ENCODE data around the gene PNPO. TPM values are rescaled to one million over a fixed set of nuclear protein-coding genes. Genes with fewer than 3 reads are reported as not detected.

The PNPO gene
- total RNA-seq, 2 donors from 2014 or later: 38.3 to 40.0 TPM

DNA sequence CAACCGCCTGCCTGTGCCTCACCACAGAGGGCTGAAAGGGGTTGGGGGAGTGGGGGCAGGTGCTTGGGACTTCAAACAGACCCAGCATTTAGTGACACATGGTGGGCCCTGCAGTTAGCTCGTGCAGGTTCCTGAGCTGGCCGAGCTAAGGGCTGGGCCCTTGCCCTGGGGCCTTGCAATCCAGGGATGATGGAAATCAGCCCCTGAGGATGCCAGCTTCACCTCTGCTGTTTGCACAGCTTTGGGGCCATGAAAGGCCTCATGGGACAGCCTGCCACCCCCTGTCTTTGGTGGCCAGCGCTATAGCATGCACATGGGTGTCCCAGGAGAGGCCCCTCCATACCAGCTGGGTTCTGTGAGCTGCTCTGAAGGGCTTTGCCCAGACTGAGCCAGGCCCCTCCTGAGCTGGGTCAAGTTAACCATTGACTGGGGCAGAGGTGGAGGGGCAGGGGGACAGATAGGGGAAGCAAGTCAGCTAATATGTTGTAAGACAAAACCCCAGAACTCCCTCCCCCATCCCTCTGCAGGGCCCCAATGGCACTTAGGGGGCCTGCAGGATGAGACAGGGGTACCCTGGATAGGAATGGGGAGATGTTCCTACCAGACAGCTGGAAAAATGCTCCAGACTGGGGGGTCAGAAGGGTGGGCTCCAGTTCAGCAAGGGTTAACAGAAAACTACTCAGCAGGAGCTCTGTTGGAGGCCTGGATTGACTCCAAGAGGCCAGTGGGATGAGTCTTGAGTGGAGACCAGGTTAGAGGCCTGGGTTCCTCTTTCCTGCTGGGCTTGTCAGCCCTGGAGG is 15.6 kb downstream of the PNPO start:
- no peak overlapping the region for H3K27ac Mint-ChIP-seq
- DNase-seq (ENCODE audit: low spot score in 2 of 2): no peak
- ATAC-seq: no peak
- no peaks in the 10 kb centered on the region for H3K36me3 Mint-ChIP-seq
- H3K9me3 Mint-ChIP-seq: no peaks in the 10 kb centered on the region

DNA sequence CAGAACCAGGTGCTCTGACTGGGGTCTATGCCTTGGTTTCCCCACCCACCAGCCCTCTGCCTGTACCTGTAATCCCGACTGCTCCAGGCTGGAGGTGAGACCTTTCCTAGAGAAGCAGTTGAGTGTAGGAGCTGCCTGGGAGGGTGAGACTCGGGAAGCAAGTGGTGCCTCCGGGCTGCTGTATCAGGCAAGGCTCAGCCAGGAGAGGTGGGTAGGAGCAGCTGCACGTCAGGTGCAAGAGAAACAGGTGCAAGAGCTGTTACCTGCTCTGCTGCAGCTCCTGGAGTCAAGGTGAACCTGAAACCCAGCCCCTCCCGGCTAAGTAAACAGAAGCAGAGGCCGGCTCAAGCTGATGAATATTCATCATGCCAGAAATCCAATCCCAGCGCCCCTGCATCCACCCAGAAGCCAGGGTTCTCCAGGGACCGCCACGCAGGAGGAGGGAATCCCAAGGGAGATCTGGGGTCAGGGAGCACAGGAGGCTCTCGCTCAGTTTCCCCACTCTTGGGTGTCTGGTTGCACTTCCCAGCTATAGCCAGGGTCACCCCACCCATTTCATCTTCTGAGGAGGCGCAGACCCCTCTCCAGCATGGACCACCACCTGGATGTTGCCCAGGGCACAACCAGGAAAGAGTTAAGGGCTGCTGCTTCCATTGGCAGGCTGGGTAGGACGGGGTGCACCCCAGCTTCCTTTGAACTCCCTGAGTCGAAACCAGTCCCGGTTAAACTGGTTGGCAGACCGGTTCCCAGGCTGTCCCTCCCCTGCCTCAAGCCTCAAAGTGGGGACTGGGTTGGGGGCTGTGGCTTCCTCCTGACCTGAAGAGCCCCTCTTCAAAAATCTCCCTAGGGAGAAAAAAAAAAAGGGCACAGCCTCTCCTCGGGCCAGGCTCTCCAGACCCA is 16.5 kb downstream of the PNPO start, which contains the start of gene PRR15L:
Gene PRR15L (minus strand): TSS at position 293 of the 900 bp plus-strand sequence. CDS start 4,649 bp downstream, outside the sequence.
- Mint-ChIP-seq H3K9me3 (no peaks in the 10 kb centered on the region), H3K36me3 (no peaks in the 10 kb centered on the region), H3K27ac (peak within 1 kb of the TSS; percentile 14 to 36)
- DNase-seq (ENCODE audit: low spot score in 2 of 2): no peak
- no peak for ATAC-seq

DNA sequence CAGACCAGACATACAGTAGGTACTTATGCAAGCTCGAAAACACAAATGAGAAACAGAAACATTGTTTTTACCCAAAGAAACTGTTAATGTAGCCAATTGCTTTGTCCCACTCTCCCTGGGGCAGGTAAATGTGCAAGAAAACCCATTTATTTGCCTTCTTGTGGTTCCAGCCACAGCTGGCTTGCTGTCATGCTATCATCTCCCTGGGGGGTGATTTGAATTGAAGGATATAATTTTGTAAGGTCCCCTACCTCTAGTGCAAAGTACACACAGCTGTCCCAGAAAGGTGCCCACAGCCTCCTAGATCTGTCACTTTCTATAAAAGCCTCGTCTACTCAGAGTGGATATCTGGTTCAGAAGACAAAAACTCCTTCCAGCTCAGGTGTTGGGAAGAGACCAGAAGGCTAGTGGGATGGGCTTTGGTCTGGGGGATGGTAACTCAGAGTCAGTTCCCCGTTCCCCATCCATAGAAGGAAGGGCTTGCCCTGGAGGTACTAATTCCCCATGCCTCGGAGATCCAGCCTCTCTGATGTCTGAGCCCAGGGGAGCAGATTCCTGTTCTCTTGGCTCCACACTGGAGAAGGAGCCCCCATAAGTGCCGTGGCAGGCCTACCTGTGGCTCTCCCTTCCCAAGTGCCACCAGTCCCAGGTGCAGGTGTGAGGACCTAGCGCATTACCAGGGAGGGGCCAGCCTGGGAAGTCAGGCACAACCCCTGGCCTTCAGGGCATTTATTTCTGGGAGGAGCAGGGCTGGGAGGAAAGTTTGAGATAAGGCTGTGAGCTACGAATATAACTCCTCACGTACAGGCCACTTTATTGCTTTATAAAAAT is 18.7 kb downstream of the PNPO start:
- Mint-ChIP-seq H3K9me3 (no peaks in the 10 kb centered on the region), H3K36me3 (no peaks in the 10 kb centered on the region), H3K27ac (no peak overlapping the region)
- DNase-seq (ENCODE audit: low spot score in 2 of 2) (no peak), ATAC-seq (no peak)

DNA sequence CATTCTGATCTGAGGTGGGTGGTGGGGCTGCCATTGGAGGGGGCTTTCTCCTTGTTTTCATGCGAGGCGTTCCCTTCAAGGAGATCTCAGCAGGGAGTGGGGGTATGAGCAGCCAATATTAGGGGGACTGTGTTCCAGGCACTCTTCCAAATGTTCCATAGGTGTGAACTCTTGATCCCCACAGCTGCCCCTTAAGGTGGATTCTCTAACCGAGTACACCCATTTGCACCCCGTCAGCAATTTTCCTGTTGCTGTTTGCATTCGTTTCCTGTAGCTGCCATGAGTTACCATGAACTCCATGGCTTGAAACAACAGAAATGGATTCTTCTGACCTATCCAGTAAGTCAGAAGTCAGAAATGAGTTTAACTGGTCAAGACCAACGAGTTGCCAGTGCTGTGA is 20.0 kb downstream of the PNPO start:
- ATAC-seq (no peak), DNase-seq (ENCODE audit: low spot score in 2 of 2) (no peak)
- Mint-ChIP-seq H3K9me3 (no peaks in the 10 kb centered on the region), H3K27ac (no peak overlapping the region), H3K36me3 (no peaks in the 10 kb centered on the region)

DNA sequence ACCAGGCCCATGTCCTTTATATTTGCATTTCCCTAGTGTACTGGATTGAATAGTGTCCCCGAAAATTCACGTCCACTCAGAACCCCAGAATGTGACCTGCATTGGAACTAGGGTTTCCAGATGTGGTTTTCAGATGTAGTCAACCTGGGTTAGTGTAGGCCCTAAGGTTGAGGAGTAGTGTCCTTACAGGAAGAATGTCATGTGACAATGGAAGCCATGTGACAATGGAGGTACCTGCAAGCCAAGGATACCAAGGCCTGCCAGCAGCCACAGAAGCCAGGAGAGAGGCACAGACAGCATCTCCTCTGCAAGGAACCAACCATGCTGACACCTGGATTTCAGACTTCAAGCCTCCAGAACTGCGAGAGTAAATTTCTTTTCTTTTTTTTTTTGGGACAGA is 21.5 kb downstream of the PNPO start:
- ATAC-seq: no peak
- H3K36me3 Mint-ChIP-seq: no peaks in the 10 kb centered on the region
- H3K27ac Mint-ChIP-seq: no peak overlapping the region
- no peak for DNase-seq (ENCODE audit: low spot score in 2 of 2)
- H3K9me3 Mint-ChIP-seq: no peaks in the 10 kb centered on the region

DNA sequence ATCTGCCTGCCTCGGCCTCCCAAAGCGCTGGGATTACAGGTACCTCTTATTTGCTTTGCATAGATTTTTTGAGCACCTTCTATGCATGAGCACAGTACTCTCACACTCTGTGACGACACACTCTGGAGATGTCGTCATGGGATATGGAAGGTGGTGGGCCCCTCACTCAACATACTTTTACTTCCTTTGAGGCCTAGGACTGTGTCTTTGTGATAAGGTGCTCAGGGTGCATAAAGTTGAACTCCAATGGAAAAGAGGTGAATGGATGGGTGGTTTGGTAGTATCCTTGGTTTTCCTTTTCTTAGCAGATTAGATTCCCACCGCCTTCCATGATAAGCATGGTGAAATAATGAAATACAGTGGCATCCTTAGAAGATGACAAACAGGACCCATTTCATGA is 23.5 kb downstream of the PNPO start:
- Mint-ChIP-seq H3K27ac (peak overlapping the region in 1 of 2 donors; percentile 24), H3K9me3 (no peaks in the 10 kb centered on the region), H3K36me3 (no peaks in the 10 kb centered on the region)
- DNase-seq (ENCODE audit: low spot score in 2 of 2) (no peak), ATAC-seq (no peak)

DNA sequence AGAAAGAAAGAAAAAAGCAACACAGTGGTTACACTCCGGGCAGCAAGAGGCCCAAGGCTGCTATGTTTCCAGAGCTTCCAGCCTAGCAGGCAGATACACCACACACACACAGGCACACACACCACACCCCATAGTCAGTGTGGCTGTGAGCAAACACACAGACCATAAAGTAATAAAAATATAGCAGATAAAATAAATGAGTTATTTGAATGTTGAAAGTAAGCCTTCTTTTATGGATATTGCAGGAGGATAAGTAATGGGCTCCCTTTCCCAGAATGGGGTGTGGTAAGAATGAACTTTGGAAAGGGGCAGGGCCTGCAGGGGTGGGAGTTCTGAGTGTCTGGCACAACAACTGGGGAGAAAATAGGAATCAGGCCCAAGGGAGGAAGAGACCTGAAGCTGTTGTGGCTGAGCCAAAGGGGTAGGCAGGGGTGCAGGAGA is 24.7 kb downstream of the PNPO start:
- no peak overlapping the region for H3K27ac Mint-ChIP-seq
- ATAC-seq: no peak
- peaks cover 0 to 2% of the 10 kb centered on the region in 2 donors for H3K36me3 Mint-ChIP-seq
- H3K9me3 Mint-ChIP-seq: no peaks in the 10 kb centered on the region
- DNase-seq (ENCODE audit: low spot score in 2 of 2): no peak

DNA sequence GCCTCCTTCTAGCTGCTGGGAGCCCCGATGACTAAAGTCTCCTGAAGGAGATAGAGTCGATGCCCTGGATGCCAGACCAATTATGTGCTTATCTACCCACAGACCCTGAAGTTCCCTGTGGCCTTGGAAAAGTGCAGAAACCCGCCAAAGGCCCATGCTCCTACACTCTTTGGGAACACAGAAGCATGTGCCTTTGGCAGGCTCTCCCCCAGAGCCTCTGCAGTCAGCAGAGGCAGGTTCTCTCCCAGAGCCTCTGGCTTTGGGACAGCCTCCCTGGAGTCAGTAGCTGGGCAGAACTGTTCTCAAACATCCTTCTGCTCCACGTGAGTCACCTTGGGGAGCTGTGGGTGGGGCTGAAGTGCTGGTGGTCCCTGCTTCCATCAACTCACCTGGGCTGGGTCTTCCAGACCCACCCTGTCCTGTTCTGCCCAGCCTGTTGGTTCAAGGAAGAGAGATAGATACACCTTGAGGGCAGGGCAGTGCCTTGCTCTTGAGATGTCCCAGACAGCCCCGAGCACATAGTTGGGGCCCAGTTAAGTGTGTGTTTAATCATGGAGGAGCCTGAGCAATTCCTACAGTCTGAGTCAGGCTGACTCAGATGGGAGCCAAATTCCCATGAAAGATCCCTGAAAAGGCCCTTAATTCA is 26.4 kb downstream of the PNPO start:
- ATAC-seq: no peak
- Mint-ChIP-seq H3K36me3 (peaks cover 0 to 5% of the 10 kb centered on the region in 2 donors), H3K9me3 (no peaks in the 10 kb centered on the region), H3K27ac (no peak overlapping the region)
- DNase-seq (ENCODE audit: low spot score in 2 of 2): no peak

DNA sequence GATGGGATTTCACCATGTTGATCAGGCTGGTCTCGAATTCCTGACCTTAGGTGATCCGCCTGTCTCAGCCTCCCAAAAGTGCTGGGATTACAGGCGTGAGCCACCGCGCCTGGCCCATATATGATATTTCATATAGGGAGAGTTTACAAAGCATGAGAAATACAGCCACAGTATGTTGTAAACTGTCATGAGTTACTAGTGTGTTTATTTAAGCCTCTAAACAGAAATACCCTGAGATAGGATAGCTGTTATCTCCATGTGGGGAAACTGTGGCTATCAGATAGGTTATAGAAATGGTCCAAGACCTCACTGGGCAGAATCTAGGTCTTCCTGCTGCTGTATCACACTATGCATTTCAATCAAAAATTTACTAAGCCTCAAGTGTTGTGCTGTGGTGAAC is 27.5 kb downstream of the PNPO start:
- Mint-ChIP-seq H3K36me3 (peaks cover 0 to 7% of the 10 kb centered on the region in 2 donors), H3K27ac (no peak overlapping the region), H3K9me3 (no peaks in the 10 kb centered on the region)
- DNase-seq (ENCODE audit: low spot score in 2 of 2) (no peak), ATAC-seq (no peak)

DNA sequence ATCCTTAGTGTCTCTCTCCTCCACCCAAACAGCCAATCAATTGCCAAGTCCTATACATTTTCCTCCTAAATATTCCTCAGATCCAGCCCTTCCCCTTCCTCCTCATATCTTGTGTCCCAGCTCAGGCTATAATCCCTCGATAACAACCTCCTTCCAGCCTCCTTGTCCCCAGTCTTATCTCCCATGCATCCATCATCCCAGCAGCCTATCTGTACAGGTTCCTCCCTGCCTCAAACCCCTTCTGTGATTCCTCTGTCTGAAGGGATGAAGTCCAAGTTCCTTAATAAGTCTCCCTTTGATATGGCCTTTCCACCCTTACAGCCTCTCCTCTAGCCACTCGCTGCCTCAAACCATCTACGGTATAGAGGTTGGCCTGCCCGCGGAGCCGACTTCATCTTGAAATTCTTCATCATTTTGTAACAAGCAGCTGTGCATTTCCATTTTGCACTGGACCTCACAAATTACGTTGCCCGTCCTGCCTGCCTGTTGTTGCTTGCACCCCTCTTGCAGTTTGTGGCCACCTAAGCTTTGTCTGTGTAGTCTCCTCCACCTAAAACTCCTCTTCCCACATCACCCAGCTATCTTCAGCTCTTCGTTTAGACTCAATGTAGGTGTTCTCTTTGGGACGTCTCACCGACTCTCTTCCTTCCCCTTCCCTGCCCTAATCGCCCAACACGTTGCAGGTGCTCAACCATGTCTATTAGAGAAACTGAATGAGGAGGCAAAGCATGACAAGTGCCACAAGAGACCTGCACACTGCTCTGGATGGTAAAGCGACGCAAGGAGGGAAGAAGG is 28.8 kb downstream of the PNPO start:
- Mint-ChIP-seq H3K9me3 (no peaks in the 10 kb centered on the region), H3K27ac (peak overlapping the region; percentile 91 to 94), H3K36me3 (peaks cover 0 to 12% of the 10 kb centered on the region in 2 donors)
- no peak for DNase-seq (ENCODE audit: low spot score in 2 of 2)
- ATAC-seq: peak in 1 of 2 donors; percentile 12

DNA sequence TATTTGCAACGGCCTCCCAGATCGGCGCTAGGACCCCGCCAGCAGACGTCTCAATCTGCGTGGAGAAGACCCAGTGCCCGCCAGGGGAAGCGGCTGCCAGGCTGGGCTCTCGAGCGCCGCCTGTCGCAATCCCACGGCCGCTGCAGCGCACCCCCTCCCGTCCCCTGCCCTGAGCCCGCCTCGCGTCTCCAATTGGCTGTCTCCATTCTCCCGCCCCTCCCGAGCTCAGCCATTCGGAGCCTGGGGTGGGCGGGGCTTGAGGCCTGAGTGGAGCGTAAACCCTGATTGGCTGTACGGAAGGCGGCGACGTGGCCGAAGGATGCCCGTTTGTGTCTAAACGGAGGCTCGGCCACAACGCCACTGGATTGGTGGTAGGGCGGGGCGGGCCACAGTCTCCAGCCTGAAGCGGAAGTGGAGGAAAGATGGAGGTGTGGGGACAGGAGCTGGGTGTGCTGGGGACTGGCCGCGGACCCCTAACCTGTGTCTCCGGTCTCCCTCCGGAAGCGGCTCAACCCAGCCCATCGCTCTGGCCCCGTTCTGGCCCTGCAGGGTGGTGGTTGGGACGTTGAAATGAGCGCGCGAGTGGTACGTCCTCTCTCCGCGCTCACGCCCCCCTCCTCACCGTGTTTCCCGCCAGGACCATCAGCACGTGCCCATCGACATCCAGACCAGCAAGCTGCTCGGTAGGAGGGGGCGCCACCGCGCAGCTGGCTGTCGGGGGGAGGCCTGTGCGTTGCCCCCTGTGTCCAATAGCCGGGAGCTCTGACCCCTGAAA is 29.5 kb downstream of the PNPO start, which contains the start of gene CDK5RAP3:
Gene CDK5RAP3 (plus strand): TSS at position 389 of the 775 bp plus-strand sequence. CDS start 34 bp downstream, at position 423.
- ATAC-seq: peak; percentile 96 to 99
- no peaks in the 10 kb centered on the region for H3K9me3 Mint-ChIP-seq
- peak; percentile 100 for DNase-seq (ENCODE audit: low spot score in 2 of 2)
- peak within 1 kb of the TSS; percentile 94 to 98 for H3K27ac Mint-ChIP-seq
- peaks cover 7 to 18% of the 10 kb centered on the region in 2 donors for H3K36me3 Mint-ChIP-seq

DNA sequence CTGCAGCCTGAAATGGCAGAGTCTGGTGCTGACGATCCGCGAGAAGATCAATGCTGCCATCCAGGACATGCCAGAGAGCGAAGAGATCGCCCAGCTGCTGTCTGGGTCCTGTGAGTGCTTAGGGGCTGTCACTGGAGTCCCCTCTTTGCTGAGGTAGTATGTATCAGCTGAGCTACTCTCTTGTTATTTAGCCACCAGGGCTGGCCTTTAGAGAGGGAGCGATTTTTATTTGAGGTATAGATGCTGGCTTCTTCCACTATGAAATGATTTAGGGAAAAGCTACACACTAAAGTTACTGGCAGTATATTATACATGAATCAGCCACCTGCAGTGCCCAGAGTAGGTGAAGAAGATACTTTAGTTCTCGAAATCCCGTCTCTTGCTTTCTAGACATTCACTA is 32.2 kb downstream of the PNPO start:
- peaks cover 7 to 18% of the 10 kb centered on the region in 2 donors for H3K36me3 Mint-ChIP-seq
- H3K9me3 Mint-ChIP-seq: no peaks in the 10 kb centered on the region
- ATAC-seq: no peak

DNA sequence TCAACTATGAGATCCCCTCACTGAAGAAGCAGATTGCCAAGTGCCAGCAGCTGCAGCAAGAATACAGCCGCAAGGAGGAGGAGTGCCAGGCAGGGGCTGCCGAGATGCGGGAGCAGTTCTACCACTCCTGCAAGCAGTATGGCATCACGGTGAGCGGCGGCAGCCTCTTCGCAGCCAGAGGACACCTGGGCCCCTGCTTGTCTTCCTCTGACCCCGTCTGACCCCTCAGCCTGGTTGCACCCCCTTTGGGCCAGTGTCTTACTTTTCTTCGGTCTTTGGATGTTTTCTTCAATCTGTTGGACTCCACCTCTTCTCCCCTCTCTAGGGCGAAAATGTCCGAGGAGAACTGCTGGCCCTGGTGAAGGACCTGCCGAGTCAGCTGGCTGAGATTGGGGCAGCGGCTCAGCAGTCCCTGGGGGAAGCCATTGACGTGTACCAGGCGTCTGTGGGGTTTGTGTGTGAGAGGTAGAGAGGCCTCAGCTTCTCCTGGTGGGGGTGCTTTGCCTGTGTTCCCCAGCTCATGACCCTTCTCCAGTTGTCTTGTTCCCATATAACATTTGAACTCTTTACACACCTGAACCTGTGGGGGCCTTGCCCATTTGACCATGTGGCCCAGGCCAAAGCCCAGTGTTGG is 33.9 kb downstream of the PNPO start:
- no peak for ATAC-seq
- H3K9me3 Mint-ChIP-seq: no peaks in the 10 kb centered on the region
- peak overlapping the region in 1 of 2 donors; percentile 36 for H3K27ac Mint-ChIP-seq
- peaks cover 7 to 25% of the 10 kb centered on the region in 2 donors for H3K36me3 Mint-ChIP-seq
- DNase-seq (ENCODE audit: low spot score in 2 of 2): no peak

More for the DNA sequence above, 32.2 kb downstream of the PNPO start:
- H3K27ac Mint-ChIP-seq: no peak overlapping the region
- no peak for DNase-seq (ENCODE audit: low spot score in 2 of 2)

DNA sequence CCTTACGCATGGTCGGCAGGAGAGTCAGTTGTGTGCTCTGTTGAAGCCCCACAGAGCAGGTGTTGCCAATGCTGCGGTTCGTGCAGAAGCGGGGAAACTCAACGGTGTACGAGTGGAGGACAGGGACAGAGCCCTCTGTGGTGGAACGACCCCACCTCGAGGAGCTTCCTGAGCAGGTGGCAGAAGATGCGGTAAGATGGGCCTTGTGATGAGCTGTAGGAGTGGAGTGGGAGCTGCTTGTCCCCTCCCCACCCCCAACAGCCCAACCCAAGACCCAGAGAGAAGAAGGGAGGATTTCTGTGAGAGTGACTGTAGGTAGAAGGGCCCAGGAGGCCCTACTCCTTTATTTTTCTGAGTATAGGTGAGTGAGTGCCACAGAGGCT is 34.4 kb downstream of the PNPO start:
- ATAC-seq (no peak), DNase-seq (ENCODE audit: low spot score in 2 of 2) (no peak)
- H3K9me3 Mint-ChIP-seq: no peaks in the 10 kb centered on the region
- H3K27ac Mint-ChIP-seq: peak overlapping the region in 1 of 2 donors; percentile 36
- H3K36me3 Mint-ChIP-seq: peaks cover 7 to 25% of the 10 kb centered on the region in 2 donors

Data from activated naive CD4-positive, alpha-beta T cell treated with anti-CD3 and anti-CD28 coated beads, Interleukin-2, amount 50 U/mL, for 72 hours (primary cell).